ENCODE data around the gene SCN4B. TPM values are rescaled to one million over a fixed set of nuclear protein-coding genes. Genes with fewer than 3 reads are reported as not detected.

The SCN4B gene
- total and polyA plus RNA-seq, 2 of the 4 experiments (the other 2 are of a cell fraction): 0.18 to 0.44 TPM

- ChIA-PET CTCF (no interaction called here), POLR2A (ENCODE audit: unreplicated experiment) (no interaction called here)
- no peak overlapping the region for H3K27ac ChIP-seq (ENCODE audit: insufficient read depth, low read length)
- H2AFZ ChIP-seq (replicated peaks; ENCODE audit: low read length, poor library complexity): no peak overlapping the region
- no peak overlapping the region for H2AK5ac ChIP-seq (ENCODE audit: low read depth, low read length)
- no peak overlapping the region for H3K4me2 ChIP-seq (ENCODE audit: low read depth, low read length)
- H3K9me3 ChIP-seq (ENCODE audit: control insufficient read depth, insufficient read depth, low read length): no peaks in the 10 kb centered on the region
- H4K20me1 ChIP-seq (ENCODE audit: insufficient read depth, low read length): no peaks in the 10 kb centered on the region
- no peak for TF ChIP-seq ELK1 (IDR thresholded peaks at IDR 0.05; ENCODE audit: borderline replicate concordance, low read depth, low read length)
- TF ChIP-seq NFE2L2 (IDR thresholded peaks at IDR 0.05; ENCODE audit: low read depth, low read length): no peak
- no peak for TF ChIP-seq USF2 (IDR thresholded peaks at IDR 0.05; ENCODE audit: low read depth, low read length)
- no peak for TF ChIP-seq FOS (IDR thresholded peaks at IDR 0.05; ENCODE audit: low read depth, low read length)
- TF ChIP-seq RCOR1 (IDR thresholded peaks at IDR 0.05; ENCODE audit: insufficient replicate concordance, low read length): no peak
- no peak for TF ChIP-seq RAD21 (IDR thresholded peaks at IDR 0.05; ENCODE audit: low read length)
- H3K79me1 ChIP-seq (ENCODE audit: low read depth in 1 of 2, low read length in 2 of 2): no peaks in the 10 kb centered on the region
- H3K18ac ChIP-seq (ENCODE audit: low read depth, low read length): no peak overlapping the region
- H3K56ac ChIP-seq (ENCODE audit: extremely low read depth, insufficient read depth, low read length): no peak overlapping the region
- no peak overlapping the region for H3K14ac ChIP-seq (replicated peaks; ENCODE audit: low read depth, low read length)
- WGBS, 2 experiments (ENCODE audit: extremely low coverage in 2 of 2, insufficient read length in 1 of 2): no CpG with 5 or more reads among the region's 6 CpGs
- H3K36me3 ChIP-seq (ENCODE audit: control insufficient read depth, insufficient read depth, low read length): no peaks in the 10 kb centered on the region
- H3K4me3 ChIP-seq (ENCODE audit: insufficient read depth, low read depth, low read length): no peak overlapping the region
- ATAC-seq (ENCODE audit: low read depth) (no peak), DNase-seq (no peak)
- no peak overlapping the region for H4K8ac ChIP-seq (ENCODE audit: low read depth in 2 of 2, low read length in 2 of 2)
- no peak overlapping the region for H2BK20ac ChIP-seq (ENCODE audit: low read depth, low read length)
- dilution Hi-C loops (cut with HindIII; ENCODE audit: low sequenced_read_pairs, unreplicated experiment) (no loop called here), intact Hi-C loops (cut with micrococcal nuclease) (no loop called here), in situ Hi-C loops (cut with MboI; ENCODE audit: low sequenced_read_pairs) (no loop called here)
- no peaks in the 10 kb centered on the region for H3K9me1 ChIP-seq (ENCODE audit: insufficient read depth, low read length)
- no peak overlapping the region for H4K5ac ChIP-seq (ENCODE audit: low read depth, low read length)
- no peak overlapping the region for H2BK120ac ChIP-seq (ENCODE audit: low read depth, low read length)
- no peak overlapping the region for H2BK15ac ChIP-seq (ENCODE audit: low read depth, low read length)
- no peak overlapping the region for H2AK9ac ChIP-seq (replicated peaks; ENCODE audit: low read depth, low read length, poor library complexity)
- no peak overlapping the region for H3K23ac ChIP-seq (ENCODE audit: low read depth, low read length)
- BruUV-seq (replicated peaks): no TSS peak
- no peak overlapping the region for H2BK5ac ChIP-seq (ENCODE audit: low read depth, low read length, poor library complexity, severe bottlenecking)
- H4K91ac ChIP-seq (ENCODE audit: insufficient read depth, low read depth, low read length): no peak overlapping the region
- no peaks in the 10 kb centered on the region; the same call in 1 of the 2 replicates for H3K27me3 ChIP-seq (ENCODE audit: control insufficient read depth, insufficient read depth, low read length)
- H3K9ac ChIP-seq (ENCODE audit: low read depth, low read length): no peak overlapping the region
- no peaks in the 10 kb centered on the region for H3K4me1 ChIP-seq (ENCODE audit: control insufficient read depth, insufficient read depth, low read length)
- no peak overlapping the region for H3K4ac ChIP-seq (ENCODE audit: low read depth, low read length)
These were observed 64.7 kb downstream of the SCN4B start for GRCh38 chr11:118087931-118088330.
